Activated CD4-positive, alpha-beta T cell treated with anti-CD3 and anti-CD28 coated beads, Interleukin-2, Interleukin-4, amounts not matched to agents 100 ng/mL and 50 ng/mL, durations not matched to agents 16 hours and 8 hours (primary cell): ENCODE results near the gene GSTT4.
A peak's percentile ranks its signal among the peaks of the same experiment; 100 is the strongest.
"Not testable (repeated sequence)": the region's sequence is repeated elsewhere in the genome, so short reads cannot be mapped to it uniquely, and the experiment has no call there.

Experiments used
- DNase-seq: peaks from one replicate; pipeline ENCODE4 v3.0.0-alpha.2; 2020; ENCODE audit warnings: low spot score

The GSTT4 gene

DNA sequence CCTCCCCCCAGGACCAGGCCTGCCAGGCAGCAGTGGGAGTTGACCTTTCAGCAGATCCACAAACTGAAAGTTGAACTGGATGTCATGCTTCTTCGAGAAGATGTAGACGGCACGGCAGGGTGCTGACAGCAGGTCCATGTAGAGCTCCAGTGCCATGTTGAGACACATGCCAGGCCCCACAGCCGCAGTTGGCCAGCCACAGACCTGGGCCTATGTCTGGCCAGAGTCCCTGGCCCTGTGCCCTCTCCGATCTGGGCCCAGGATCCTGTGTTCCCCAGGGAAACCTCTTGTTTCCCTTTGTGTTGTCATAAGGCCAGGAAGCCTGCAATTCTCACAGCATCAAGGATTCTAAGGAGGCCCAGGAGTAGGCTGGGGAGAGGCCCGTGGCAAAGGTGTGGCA is at the start of gene GSTT4:
GSTT4 (minus strand) TSS at position 253 of the 400 bp plus-strand sequence; CDS start at position 156, 97 bp downstream.
- DNase-seq = no peak

DNA sequence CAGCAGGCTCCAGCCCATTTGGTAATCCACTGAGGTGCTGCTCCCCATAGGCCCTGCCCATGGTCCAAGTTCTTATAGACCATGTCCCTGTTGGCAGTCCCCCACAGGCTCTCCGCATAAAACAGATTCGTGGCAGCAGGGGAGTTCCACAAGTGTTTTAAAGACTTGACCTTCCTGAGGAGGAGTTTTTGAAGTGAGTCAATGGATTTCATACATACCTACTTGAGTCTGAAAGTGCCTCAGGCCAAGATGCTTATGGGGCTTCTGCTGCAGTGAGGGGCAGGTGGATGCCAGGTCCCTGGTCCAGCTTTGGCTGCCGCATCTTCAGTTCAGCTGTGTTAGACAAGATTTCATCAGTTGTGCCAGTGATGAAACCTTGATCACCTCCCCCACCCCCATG is 49.1 kb upstream of the GSTT4 start:
- DNase-seq = no peak

DNA sequence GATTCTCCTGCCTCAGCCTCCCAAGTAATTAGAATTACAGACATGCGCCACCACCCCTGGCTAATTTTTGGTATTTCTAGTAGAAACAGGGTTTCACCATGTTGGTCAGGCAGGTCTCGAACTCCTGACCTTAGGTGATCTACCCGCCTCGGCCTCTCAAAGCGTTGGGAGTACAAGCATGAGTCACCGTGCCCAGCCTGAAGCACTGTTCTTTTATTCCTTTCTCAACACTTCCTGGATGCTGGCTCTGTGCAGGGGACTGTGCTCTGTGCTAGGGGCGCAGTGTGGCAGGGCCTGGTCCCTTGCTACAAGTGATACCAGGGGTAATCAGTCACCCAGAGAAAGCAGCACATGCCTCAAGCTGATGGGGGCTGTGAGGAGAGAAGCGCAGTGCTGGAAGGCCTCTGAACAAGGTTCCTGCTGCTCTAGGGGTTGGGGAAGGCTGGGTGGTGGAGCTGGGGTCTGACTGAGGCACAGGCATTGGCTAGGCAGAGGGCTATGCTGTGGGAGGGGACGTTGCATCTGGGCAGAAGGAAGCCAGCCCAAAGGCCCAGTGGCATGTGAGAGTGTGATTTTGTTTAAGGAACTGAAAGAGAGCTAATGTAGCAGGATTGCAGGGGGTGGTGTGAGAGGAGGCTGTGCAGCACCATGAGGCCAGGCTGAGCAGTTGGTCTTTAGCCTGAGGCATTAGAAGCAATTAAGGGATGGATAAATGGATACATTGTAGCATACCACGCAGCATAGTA is 48.4 kb upstream of the GSTT4 start:
- DNase-seq = no peak

DNA sequence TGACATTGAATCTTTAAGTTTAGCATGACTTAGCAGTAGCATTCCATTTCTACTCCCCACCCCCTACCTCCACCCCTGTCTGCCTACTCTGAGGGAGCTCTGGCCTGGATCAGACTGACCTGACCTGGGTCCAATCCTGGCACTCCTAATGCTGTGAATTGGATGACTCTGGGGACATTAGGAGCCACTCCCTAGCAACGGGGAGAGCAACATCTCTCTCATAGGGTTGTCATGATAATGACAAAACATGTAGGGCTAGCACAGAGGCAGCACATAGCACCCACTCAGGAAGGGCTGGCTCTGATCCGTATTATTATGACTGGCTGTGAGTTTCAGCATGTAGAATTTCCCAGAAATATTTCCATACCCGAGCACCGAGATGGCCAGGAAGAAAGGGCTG is 46.3 kb upstream of the GSTT4 start:
- no peak for DNase-seq

DNA sequence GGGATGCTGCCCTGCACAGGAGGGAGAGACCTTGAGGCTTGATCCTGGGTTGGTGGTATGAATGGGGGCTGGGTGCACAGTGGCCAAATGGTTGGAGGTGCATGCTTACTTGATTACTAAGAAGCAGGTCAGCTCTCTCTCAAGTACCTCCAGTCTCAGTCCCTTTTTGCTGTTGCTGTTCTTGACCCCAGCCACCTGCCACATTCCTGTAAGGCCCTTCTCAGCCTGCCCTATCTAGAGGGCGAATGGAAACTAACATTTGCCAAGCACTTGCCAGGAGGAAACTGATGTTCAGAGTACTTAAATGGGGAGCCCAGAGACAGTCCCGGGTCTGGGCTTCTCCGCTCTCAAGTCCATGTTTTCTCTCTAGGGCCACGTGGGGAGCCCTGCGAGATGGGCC is 45.8 kb upstream of the GSTT4 start:
- DNase-seq = no peak

DNA sequence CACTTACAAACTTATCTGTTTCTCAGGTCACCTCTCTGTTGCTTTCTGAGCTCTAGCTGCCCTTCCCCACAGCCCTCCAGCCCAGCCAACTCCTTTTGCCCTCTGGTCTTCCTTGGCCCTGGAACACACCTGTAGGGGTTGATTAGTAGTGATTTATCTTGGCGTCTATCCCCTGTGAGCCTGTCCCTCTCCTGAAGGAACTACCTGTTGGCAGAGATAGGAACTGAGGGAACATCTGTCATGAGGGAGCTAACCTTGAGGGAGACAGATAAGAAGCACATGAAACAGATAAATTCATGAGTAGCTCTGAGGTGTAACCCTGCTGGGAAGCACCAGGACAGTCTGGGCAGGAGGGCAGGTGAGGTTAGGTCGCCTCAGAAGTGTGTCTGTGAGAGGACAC is 44.7 kb upstream of the GSTT4 start:
- DNase-seq = no peak

DNA sequence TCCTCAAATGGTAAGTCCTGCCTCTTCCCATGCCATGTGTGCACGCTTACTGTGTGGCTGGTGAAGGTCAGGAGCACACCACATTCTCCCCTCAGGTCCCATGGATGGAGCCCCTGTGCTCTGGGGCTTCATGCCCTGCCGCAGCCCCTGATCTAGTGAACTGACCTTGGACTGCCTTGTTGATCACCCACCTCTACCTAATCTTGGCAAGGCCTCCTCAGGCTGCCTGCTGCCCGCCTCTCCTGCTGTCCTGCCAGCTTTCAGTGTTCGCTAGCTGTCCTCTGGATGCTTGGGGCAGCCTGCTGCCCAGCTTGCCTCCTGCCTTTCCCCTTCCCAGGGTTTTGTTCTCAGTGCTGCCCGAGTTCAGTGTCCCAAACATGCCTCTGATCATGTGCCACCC is 44.0 kb upstream of the GSTT4 start:
- no peak for DNase-seq

DNA sequence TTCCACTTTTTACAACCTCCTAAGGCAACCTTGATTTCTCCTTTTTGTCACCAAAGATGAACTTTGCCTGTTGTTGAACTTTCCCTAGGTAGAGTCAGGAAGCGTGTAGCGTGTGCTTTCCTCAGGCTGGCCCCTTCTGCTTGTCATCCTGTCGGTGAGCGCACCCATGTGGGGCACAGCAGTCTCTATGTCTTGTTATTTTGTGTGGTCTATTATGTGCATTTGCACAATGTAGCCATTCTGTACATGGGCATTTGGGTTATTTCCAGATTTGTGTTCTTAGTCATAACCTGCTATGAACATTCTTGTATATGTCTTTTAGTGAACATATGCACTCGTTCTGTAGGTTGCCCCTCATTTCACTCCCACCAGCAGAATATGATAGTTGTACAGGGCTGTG is 40.8 kb upstream of the GSTT4 start:
- DNase-seq = no peak

DNA sequence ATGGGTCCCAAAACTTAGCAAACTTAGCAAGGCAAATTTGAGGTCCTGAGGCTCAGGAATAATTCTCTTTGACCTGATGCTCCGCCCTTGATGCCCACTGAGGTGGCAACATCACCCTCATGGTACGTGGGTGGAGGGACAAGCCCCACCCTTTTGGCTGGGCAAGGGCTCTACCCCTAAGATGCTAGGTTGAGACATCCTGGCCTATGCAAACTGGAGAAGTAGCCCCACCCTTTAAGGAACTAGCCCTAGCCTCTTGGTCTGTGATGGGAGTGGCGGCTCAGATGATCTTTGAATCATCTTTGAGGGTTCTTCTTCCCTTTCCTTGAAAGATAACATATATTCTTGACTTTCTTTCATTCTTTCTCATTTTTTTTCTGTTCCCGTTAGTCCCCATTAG is 38.7 kb upstream of the GSTT4 start:
- peak; percentile 15 for DNase-seq

DNA sequence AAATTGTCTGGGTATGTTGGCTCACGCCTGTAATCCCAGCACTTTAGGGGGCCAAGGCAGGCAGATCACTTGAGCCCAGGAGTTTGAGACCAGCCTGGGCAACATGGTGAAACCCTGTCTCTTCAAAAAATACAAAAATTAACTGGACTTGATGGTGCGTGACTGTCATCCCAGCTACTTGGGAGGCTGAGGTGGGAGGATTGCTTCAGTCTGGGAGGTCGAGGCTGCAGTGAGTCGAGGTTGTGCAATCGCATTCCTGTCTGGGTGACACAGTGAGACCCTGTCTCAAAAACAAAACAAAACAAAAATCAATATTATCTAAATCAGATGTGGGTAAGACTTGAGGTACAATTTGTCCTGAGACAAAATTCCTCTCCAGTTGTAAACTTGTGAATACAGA is 38.2 kb upstream of the GSTT4 start:
- DNase-seq = not testable (repeated sequence)

DNA sequence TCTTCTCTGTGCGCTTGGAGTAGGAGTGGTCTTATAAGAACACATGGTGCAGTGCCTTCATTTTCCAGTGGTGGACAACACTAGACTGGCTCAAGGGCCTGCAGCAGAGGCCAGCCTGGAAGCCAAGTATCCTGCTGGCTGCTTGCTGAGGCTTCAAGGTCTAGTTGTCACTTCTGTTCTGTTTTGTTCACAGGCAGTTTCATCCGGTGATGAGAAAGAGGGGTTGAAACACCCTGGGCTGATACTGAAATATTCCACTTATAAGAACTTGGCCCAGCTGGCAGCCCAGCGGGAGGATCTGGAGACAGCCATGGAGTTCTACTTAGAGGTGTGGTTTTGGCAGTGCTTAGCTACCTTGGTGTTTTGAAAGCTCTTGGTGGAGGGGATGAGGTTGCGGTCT is 35.7 kb upstream of the GSTT4 start:
- DNase-seq = no peak

DNA sequence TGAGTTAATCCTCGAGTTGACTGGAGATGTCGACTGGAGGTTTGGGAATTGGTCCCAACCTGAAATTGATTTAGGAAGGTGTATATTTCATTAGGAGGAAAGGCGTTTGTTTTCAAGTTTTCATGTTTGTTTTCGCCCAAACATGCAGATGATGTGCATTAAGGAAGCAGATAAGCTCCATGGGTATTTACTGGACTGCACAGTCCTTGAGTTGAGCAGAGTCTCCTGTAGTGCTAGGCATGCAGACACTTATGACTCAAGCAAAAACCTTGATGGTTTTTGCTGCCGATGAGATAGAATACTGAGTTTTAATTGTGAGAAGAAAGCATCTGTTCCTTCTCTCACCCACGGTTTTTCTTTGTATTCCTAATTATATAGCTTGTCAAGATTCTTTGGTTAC is 33.8 kb upstream of the GSTT4 start:
- DNase-seq = no peak

DNA sequence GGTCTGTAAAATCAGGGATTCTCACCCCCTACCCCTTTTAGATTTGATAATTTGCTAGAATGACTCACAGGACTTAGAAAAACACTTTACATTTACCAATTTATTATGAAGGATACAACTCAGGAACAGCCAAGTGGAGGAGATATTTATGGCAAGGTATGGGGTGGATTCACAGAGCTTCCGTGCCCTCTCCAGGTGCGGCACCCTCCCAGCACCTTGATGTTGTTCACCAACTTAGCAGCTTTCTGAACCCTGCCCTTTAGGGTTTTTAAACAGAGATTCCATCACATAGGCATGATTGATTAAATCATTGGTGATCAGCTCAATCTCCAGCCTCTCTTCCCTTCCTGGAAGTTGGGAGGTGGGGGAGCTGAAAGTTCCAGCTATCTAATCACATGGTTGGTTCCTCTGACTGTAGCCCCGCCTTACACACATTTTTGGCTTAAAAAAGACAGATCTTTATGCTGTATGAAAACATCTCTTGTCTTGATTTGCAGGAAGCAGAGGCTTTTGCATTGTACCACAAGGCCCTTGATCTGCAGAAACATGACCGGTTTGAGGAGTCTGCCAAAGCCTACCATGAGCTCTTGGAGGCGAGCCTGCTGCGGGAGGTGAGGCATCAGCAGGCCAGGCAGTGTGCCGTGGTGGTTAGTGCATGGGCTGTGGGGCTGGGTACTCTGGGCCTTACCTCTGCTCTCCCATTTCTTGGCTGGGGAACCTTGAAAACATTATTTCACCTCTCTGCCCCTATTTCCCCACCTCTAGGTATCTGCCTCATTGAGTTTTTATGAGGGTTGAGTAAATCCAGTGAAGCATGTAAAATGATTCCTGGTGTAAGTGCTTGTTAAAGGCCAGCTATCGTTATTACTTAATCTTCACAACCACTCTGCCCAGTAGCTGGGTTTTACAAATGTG is 32.9 kb upstream of the GSTT4 start:
- no peak for DNase-seq

DNA sequence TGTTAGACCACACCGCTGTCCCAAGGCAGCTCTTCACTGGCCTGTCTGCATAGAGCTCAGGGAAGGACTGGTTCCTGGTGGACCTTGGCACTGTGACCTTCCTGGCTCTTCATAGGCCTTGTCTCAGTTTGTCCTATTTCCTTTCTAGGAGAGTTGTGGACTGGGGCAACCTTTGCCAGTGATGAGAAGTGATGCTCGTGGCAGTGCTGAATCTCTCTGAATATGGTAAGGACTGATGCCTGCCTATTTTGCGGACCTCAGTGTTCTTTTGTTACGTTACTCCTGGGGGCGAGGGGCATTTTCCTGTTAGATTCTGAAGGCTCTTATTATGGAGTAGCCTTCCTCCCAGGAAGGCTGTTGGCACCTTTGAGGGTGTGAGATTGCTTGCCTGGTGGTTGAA is 30.0 kb upstream of the GSTT4 start:
- no peak for DNase-seq

DNA sequence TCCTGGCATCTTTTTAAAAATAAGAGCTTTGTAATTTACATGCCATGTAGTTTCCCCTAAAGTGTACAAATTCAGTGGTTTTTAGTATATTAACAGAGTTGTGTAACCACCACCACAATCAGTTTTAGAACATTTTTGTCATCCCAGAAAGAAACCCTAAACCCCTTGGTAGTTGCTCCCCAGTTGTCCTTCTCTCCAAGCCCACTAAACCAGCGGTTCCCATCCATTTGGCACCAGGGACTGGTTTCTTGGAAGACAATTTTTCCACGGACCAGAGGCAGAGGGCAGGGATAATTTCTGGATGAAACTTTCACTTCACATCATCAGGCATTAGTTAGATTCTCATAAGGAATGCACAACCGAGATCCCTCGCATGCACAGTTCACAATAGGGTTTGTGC is 28.5 kb upstream of the GSTT4 start:
- no peak for DNase-seq

DNA sequence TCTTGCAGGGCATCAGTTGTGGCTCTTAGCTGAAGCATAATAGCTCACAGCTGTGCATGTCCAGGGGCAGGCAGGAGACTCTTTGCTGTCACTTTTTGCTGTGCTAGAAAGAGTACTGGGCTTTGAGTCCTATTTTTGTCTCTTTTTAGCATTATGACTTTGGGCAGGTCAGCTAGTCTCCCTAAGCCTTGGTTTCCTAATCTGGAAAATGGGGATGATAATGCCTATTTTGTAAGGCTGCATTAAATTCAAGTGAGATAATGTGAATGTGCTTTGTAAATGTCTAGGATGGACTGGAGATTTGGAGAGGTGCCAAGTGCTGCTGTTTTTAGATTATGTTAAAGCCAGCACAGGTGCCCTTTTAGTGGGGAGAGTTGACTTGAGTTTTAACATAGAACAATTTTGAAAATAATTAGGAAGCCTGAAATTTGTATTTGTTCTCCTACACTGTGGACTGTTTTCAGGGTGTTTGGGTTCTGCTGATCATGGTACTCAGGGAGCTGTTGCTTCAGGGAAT is 25.0 kb upstream of the GSTT4 start:
- DNase-seq = no peak

DNA sequence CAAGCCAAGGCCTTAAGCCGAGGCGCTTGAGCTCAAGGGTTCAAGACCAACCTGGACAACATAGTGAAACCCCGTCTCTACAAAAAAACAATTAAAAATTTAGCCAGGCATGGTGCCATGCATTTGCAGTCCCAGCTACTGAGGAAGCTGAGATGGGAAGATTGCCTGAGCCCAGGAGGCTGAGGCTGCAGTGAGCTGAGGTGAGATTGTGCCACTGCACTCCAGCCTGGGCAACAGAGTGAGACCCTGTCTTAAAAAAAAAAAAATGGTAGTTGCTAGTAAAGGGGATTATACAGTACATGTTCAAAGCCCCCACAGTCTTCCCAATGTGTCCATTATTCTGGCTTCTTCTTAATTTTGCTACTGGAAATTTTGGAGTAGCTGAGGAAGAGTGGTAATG is 24.1 kb upstream of the GSTT4 start:
- no peak for DNase-seq

DNA sequence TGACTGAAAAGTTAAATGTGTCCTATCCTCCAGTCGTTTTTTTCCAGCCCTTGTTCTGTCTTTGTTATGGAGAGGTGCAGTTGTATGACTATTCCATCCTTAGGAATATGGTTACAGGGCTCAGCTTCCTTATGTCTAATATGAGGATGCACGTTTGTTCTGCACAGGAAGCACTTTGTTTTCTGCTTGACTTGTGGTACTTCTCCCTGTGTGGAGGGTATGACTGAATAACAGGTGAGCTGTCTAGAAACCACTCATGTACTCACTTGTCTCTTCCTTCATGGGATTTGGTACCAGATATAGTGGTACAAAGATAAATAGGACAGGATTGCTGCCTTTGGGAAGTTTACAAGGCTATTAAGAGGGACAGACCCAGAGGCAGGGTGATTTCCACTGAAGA is 23.3 kb upstream of the GSTT4 start:
- DNase-seq = no peak

DNA sequence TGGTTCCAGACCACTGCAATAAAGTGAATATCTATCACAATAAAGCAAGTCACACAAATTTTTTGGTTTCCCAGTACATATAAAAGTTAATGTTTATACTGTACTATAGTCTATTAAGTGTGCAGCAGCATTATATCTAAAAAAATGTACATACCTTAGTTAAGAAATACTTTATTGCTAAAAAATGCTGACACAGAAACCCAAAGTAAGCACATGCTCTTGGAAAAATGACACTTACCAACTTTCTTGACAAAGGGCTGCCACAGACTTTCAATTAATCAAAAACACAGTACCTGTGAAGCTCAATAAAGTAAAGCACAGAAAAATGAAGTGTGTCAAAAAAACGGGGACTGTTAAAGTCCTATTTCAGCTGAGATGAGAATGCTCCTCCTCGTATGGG is 22.7 kb upstream of the GSTT4 start:
- DNase-seq = no peak

DNA sequence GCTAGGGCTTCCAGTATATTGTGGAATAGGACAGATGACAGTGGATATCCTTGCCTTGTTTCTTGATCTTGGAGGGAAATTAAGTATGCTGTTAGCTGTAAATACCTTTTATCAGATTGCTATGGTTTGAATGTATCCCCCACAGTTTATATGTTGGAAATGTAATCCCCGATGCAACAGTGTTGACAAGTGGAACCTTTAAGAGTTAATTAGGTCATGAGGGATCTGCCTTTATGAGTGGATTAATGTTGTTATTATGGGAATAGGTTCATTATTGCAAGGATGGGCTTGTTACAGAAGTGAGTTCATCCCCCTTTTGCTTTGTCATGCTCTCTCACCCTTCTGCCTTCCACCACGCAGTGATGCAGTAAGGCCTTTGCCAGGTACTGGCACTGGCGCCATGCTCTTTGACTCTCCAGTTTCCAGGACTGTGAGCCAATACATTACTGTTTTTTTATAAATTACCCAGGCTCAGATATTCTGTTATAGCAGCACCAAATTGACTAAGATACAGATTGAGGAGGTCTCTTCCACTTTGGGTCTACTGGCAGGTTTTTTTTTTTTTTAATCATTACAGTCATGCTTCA is 22.2 kb upstream of the GSTT4 start:
- DNase-seq = no peak

DNA sequence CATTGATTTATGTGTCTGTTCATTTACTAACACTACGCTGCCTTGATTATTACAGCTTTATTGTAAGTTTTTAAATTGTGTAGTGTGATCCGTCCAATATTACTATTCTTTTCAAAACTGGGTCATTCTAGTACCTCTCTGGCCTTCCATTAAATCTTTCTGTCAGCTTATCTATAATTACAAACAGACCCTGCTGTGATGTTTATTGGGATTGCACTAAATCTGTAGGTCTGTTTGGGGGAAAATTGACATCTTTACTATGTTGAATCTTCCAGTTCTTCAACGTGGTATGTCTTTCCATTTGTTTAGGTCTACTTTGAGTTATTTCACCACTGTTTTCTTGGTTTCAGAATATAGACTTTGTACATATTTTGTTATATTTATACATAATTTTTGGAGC is 21.5 kb upstream of the GSTT4 start:
- DNase-seq = no peak

DNA sequence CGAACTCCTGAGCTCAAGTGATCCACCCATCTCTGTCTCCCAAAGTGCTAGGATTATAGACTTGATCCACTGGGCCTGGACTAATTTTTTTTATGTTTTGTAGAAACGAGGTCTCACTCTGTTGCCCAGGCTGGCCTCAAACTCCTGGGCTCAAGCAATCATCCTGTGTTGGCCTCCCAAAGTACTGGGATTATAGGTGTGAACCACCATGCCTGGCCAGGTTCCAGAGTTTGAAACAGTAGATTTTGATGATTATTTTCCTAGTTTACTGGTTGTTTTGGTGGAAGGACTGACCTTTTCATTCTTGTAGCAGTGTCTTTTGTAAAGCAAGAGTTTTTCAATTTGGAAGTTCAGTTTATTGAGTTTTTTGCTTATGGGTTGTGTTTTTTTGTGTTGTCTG is 20.8 kb upstream of the GSTT4 start:
- DNase-seq = no peak

DNA sequence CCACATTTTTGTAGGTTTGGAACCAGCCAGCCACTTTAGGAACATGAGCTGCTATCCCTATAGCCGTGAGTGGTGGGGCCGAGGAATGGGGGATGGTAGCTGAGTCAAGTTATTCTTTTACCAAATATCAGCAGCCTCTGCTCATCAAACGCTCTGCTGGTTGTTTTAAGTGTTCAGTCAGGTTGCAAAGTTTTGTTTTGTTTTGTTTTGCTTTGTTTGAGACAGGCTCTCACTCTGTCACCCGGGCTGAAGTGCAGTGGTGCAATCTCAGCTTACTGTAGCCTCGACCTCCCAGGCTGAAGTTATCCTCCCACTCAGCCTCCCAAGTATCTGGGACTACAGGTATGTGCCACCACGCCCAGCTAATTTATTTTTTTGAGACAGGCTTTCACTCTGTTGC is 20.2 kb upstream of the GSTT4 start:
- no peak for DNase-seq
